HG02938 (cell line): ENCODE results near the gene TRIM71.
"Not testable (repeated sequence)": the region's sequence is repeated elsewhere in the genome, so short reads cannot be mapped to it uniquely, and the experiment has no call there.

Experiments
- ATAC-seq: cut with Tn5 transposase; IDR thresholded peaks from one replicate; pipeline ENCODE4 v1.9.1; 2021; ENCODE audit warnings: mild to moderate bottlenecking, moderate library complexity; ENCODE audit not compliant: unreplicated experiment

TRIM71 gene

GRCh38 chr3:32842531-32842931 is 24.7 kb downstream of the TRIM71 start:
- ATAC-seq: no peak

DNA sequence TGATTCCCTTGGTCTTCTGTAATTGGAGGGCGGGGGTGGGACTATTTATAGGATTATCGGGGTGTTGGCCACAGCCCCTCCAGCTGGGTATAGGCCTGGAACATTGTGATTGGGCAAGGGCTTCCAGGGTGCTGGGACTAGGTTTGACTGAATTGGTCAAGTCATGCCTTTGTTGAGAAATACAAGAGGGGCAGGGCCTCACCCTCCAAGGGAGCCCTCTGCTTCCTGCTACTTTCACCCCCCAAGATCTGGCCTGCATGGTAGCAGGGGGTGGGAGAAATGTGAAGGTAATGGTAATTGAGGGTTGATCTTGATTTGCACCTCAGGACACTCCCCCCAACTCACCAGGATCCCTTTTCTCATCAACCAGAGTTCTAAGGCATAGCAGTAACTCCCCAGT is 25.2 kb downstream of the TRIM71 start:
- ATAC-seq: no peak

DNA sequence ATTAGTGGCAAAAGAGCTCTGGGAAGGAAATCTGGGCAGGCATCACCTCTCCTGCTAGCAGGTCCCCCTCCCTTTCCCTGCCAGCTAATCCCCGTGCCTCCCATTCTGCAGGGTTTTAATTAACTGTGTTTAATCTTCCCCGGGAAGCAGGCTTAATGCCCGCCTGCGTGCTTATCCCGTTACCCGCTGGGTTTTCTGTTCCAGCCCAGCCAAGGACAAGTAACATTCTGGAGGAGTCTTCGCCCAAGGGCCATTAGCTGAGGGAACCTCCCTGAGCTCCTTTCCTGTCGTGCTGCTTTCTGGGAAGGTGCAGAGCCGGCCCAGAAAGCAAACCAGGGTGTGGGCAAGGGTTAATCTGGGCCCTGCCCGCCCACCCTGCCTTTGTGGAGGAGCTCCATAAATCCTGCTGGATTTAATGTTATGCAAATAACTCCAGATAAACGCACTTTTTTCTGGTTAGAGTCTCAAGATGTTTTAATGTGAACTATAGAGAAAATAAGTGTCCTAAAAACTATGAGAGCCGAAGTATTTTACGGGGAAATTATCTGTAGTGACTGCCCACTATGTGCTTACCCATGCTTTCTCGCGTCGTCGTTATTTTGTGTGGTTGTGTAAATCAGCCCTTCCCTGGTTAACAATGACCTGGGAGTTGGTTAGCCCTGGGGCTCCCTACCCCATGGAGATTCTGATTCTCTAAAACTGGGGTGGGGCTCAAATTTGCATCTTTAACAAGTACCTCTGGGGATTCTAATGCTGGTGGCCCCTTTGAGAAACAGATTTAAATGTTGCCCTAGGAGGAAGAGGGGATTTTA is 25.9 kb downstream of the TRIM71 start:
- ATAC-seq: no peak

DNA sequence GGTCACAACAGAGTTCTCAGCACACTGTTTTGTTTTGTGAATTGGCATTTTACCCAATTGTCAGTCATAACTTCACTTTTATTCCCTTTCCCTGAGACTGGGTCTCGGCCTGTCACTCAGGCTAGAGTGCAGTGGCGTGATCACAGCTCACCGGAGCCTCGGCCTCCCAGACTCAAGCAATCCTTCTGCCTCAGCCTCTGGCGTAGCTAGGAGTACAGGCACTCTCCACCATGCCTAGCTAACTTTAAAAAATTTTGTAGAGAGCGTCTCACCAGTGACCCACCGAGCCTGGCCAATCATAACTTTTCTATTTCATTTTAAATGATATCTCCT is 26.5 kb downstream of the TRIM71 start:
- no peak for ATAC-seq

GRCh38 chr3:32844914-32845313 is 27.1 kb downstream of the TRIM71 start:
- no peak for ATAC-seq

DNA sequence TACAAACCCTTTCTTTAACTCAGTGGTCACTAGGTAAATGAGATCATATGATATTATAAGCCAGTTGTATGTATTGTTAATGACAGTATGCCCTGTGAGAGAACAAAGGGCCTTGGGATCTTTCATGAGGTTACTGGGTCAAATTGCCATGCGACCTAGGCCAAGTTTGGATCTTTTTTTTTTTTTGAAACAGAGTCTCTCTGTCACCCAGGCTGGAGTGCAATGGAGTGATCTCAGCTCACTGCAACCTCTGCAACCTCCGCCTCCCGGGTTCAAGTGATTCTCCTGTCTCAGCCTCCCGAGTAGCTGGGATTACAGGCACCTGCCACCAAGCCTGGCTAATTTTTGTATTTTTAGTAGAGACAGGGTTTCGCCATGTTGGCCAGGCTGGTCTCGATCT is 27.7 kb downstream of the TRIM71 start:
- not testable (repeated sequence) for ATAC-seq

GRCh38 chr3:32847045-32847444 is 29.2 kb downstream of the TRIM71 start:
- not testable (repeated sequence) for ATAC-seq

- ATAC-seq: no peak
Observed at GRCh38 chr3:32847528-32847927, 29.7 kb downstream of the TRIM71 start.

DNA sequence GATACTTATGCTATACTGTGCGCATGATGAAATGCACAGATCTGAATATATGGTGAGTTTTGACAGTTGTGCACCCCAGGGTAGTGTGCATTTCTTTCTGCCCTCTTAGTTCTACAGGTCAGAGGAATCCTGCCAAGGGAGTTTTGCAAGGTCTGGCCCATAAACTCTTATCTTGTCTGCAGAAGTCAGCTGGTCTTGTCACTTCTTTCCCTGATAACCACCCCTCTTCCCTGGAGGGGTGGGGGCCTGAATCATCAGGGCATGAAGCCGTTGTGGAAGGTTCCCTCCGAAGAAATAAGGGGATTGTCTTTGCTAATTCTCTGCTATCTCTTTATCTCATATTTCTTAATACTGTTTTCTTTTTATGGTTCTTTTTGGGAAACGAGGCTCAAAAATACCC is 30.4 kb downstream of the TRIM71 start:
- no peak for ATAC-seq

GRCh38 chr3:32849046-32849445 is 31.2 kb downstream of the TRIM71 start:
- no peak for ATAC-seq

DNA sequence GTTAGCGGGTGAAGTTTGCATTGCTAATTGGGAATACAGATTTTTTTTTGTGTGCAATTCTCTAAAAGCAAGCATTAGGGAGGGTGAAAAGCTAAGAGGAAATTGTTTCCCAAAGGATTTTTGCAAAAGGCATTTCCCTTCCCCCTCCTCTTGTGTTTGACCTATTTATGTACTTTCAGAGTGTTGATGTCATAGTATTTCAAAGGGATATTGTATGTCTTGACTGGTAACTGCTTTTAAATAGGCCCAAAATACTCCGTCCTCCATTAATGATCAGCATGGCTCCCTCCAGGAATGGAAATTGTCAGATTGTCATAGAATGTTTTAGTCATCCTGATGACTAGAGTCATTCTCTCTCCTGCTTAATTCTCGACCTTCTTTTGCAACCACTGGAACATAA is 32.4 kb downstream of the TRIM71 start:
- no peak for ATAC-seq

- no peak for ATAC-seq
Observed at GRCh38 chr3:32850636-32851035, 32.8 kb downstream of the TRIM71 start.

DNA sequence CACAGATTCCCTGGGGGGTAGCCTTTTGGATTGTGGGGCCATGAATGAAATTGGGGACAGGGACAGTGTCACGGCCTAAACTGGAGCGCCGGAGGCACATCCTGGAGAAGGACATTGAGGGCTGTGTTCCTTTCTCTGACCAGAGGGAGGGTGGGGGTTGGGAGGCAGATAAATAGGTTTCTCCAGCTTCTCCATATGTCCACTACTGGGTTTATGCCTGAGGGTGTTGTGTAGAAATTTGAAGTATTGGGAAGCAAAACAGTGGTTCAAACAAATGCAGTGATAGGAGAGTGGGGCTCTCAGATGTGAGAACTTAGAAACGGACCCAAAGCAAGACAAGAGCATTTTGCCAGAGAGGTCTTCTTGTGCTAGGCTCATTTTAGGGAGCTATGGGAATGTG is 34.3 kb downstream of the TRIM71 start:
- ATAC-seq: no peak

DNA sequence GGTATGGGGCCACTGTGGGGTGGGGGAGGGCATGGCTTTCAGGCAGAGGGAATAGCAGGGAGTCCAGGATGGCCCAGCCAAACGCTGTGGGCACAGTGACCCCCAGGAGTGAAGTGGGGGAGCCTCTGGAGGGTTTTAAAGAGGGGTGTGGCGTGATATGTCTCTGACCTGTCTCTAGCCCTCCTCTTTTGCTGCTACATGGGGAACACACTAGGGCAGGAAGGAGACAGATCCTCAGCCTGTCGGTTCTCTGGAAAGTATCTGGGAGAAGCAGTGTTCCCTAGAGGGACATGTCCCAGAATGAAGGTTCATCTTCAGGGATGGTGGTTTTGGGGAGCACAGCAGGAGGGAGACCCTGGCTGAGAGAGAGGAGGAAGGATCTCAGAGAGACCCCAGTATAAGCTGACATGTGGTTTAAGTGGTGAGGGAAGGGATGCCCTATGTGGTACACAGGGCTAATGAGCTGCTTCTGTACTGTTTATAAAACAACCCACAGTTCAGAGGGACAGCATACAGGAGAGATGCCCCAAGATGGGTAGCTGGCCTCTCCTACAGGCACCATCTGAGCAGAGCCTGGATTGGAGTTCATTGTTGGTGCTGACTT is 37.7 kb downstream of the TRIM71 start:
- no peak for ATAC-seq

DNA sequence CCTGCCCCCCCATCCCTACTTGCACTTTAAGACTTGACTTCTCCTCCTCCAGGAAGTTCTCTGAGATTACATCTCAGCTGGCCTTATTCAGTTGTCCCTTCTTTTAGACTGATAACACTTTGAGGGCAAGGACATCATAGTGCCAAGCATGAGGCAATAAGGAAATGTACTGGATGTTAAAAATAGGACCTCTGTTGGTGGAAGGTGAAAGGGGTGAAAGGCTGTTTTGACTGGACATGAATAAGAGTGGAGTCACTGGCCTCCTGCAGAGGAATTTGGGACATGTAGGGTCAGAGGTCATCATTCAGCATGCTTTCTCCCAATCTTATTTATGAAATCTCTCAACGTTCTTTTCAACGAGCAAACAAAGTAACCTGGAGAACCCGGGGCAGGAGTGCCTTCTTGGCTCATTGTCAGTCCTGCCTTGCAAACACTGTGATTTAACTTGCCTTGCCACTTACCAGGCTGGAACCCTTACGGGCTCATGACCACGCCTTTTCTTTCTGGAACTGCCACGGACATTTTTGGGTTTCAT is 38.6 kb downstream of the TRIM71 start:
- no peak for ATAC-seq

- ATAC-seq: no peak
Observed at GRCh38 chr3:32856901-32857507, 39.2 kb downstream of the TRIM71 start.

GRCh38 chr3:32857921-32858320 is 40.1 kb downstream of the TRIM71 start:
- ATAC-seq: no peak

DNA sequence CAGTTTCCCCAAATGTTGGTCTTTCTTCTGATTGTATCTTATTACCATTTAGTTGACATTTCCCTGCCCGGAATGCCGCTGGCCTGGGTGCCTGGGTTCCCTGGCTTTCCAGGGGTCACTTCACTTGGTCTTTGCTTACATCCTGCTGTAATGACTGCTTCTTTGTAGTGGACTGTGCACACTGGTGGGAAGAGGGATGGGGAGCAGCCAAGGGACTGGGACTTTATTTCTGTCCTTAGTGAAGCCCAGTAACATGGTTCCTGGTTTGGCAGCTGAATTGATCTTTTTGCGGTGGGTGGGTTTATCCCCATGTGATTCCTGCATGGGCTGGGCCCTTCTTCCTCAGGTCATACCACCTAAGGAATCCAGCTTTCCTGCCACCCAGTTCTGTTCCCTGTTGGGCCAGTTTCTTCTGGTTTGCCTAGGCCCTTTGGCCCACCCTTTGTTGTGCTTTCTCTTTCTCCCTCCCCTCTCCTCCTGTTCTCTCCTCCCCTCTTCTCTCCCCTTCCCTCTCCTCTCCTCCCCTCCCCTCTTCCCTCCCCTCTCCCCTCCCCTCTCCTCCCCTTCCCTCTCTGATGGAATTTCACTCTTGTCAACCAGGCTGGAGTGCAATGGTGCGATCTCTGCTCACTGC is 41.9 kb downstream of the TRIM71 start:
- no peak for ATAC-seq

DNA sequence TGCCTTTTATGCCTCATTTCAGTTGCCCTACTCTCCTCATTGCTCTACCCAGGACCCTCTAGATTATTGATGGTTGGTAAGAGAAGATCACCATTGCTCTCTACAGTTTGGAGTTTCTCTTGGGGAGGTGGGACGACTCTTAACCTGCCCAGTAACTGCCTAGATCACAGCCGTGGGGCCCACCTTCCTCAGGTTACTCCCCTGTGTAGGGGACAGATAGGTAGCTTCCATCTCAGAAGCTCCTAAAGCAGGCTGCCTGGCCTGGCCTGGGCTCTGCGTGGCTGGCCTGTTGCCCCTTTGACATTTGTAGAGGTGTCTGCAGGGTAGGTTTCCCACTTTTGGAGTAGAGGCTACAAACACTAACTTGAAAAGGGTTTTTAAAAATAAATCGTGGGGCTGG is 42.7 kb downstream of the TRIM71 start:
- no peak for ATAC-seq

GRCh38 chr3:32861681-32862080 is 43.9 kb downstream of the TRIM71 start:
- no peak for ATAC-seq

DNA sequence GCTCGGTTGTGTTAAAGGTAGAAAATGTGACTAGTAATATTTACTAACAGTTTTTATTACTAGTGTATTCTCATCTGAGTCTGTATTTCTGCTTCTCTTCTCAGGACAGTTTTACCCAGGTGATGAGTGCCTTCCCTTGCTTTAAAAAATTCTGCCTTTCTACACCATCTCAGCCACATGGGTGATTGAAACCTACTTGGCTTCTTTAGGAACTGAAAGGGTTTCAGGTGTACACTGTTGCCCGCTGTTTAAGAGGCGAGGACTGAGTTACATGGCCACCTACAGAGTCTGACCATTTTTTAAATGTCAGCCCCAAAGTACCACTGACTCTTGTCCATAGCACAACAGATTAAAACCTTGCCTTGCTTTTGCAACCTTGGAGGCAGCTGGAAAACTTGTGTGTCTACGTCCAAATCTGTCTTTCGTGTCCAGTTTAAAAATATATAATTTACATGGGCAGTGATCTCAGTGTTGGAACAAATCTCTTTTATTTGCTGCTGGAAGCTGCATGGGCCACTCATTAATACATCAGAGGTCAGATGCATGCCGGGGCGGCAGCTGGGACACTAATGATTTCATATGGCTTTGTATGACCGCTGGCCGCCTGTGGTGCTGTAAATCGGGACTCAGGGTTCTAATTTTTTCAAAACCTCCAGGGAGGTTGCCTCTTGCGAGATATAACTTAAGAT is 44.6 kb downstream of the TRIM71 start:
- ATAC-seq: no peak
